HCT116 (cell line): ENCODE data around the gene RSPH6A. TPM values are rescaled to one million over a fixed set of nuclear protein-coding genes. Genes with fewer than 3 reads are reported as not detected.

ENCODE experiments used
- ATAC-seq: fragments of 200-7000 bp; cut with Tn5 transposase; 2 replicates; pipeline ENCODE4 v1.9.1; 2020; ENCODE audit warnings: mild to moderate bottlenecking, moderate library complexity
- BruUV-seq: library from RNA; stranded (reverse); fragments of 400-500 nt; replicated peaks from 2 replicates; lab custom pipeline; 2021; lab: Mats Ljungman, UMichigan
- CTCF ChIA-PET: fragments of 300-600 bp; sonication (Branson Sonifier 250); formaldehyde crosslinking; loops from one replicate; lab custom pipeline; 2021; ENCODE audit warnings: antibody characterized with exemption; lab: Charles Lee
- POLR2A ChIA-PET: fragments of 300-600, 350-600 bp; sonication (Branson Sonifier 250); formaldehyde crosslinking; loops from one replicate; lab custom pipeline; 2021; ENCODE audit warnings: antibody characterized with exemption; lab: Charles Lee
- RAD21 ChIA-PET, 2 experiments: fragments of 300-600 bp; sonication (Branson Sonifier 250); formaldehyde crosslinking; loops; one replicate each; lab custom pipeline; 2023; ENCODE audit warnings: low total read pairs in 2 of 2; ENCODE audit not compliant: uncharacterized antibody in 2 of 2, unreplicated experiment in 2 of 2, low non-redundant PET in 1 of 2; lab: Charles Lee
- DNase-seq: peaks from one replicate; pipeline ENCODE4 v3.0.0-alpha.2; 2010; ENCODE audit warnings: low read depth, low spot score
- H2AFZ ChIP-seq: fragments of 200-600 bp; shearing (Covaris generic), sonication (generic); 2 replicates; pipeline ENCODE4 v1.6.1; 2017; ENCODE audit warnings: low read depth, mixed run types, mixed read lengths, antibody characterized with exemption, low read length; ENCODE audit not compliant: poor library complexity, severe bottlenecking
- H3K27ac ChIP-seq: 2 replicates; pipeline ENCODE4 v1.5.1; 2012; ENCODE audit warnings: low read depth, low read length
- H3K27me3 ChIP-seq: fragments of 200-600 bp; sonication (generic); 2 replicates; pipeline ENCODE4 v1.6.1; 2016; ENCODE audit warnings: mixed run types, low read length, mixed read lengths; ENCODE audit not compliant: insufficient read depth
- H3K36me3 ChIP-seq, 2 experiments: fragments of 200-500 bp in 1 of 2; fragments of 200-600 bp in 1 of 2; sonication (Bioruptor generic) in 1 of 2; sonication (generic) in 1 of 2; 2 replicates each; pipeline versions ENCODE4 v1.5.1 to v1.6.1; 2014 to 2016; ENCODE audit warnings: low read length in 2 of 2, inconsistent platforms in 1 of 2, mixed read lengths in 1 of 2, mixed run types in 1 of 2; ENCODE audit not compliant: insufficient read depth in 2 of 2, control insufficient read depth in 1 of 2
- H3K4me1 ChIP-seq, 2 experiments: fragments of 200-600 bp in 1 of 2; sonication (generic) in 1 of 2; 2 replicates each; pipeline versions ENCODE4 v1.5.1 to v1.6.1; 2012 to 2017; ENCODE audit warnings: low read length in 2 of 2, inconsistent platforms in 1 of 2, mild to moderate bottlenecking in 1 of 2, mixed read lengths in 1 of 2, mixed run types in 1 of 2, moderate library complexity in 1 of 2; ENCODE audit not compliant: insufficient read depth in 2 of 2, control insufficient read depth in 1 of 2
- H3K4me2 ChIP-seq: fragments of 200-600 bp; sonication (generic); 2 replicates; pipeline ENCODE4 v1.6.1; 2017; ENCODE audit warnings: mixed run types, low read length, mixed read lengths
- H3K4me3 ChIP-seq, 2 experiments: fragments of 200-600 bp in 1 of 2; sonication (generic) in 1 of 2; replicated peaks in 1 of 2; 2 replicates each; pipeline ENCODE4 v1.5.1; 2011 to 2016; ENCODE audit warnings: low read length in 2 of 2, control low read depth in 1 of 2, low read depth in 1 of 2, mild to moderate bottlenecking in 1 of 2, mixed read lengths in 1 of 2, mixed run types in 1 of 2
- H3K79me2 ChIP-seq: fragments of 200-600 bp; sonication (generic); 2 replicates; pipeline ENCODE4 v1.6.1; 2017; ENCODE audit warnings: mild to moderate bottlenecking, mixed run types, low read length, moderate library complexity, mixed read lengths; ENCODE audit not compliant: insufficient read depth
- H3K9ac ChIP-seq: fragments of 200-600 bp; sonication (generic); 2 replicates; pipeline ENCODE4 v1.6.1; 2016; ENCODE audit warnings: low read length, mixed read lengths
- H3K9me2 ChIP-seq: fragments of 200-600 bp; sonication (generic), shearing (Covaris generic); 2 replicates; pipeline ENCODE4 v1.6.1; 2017; ENCODE audit warnings: mixed run types, mild to moderate bottlenecking, moderate library complexity; ENCODE audit not compliant: insufficient read depth
- H3K9me3 ChIP-seq, 2 experiments: fragments of 200-500 bp in 1 of 2; fragments of 200-600 bp in 1 of 2; sonication (Bioruptor generic) in 1 of 2; sonication (generic) in 1 of 2; 2 replicates each; pipeline ENCODE4 v1.6.1; 2014 to 2017; ENCODE audit warnings: low read length in 2 of 2, mixed read lengths in 2 of 2, inconsistent platforms in 1 of 2, low read depth in 1 of 2, mild to moderate bottlenecking in 1 of 2, mixed run types in 1 of 2, moderate library complexity in 1 of 2; ENCODE audit not compliant: control insufficient read depth in 1 of 2, insufficient read depth in 1 of 2
- H4K20me1 ChIP-seq: fragments of 200-600 bp; sonication (generic), shearing (Covaris generic); 2 replicates; pipeline ENCODE4 v1.6.1; 2017; ENCODE audit warnings: mixed run types, mild to moderate bottlenecking, moderate library complexity; ENCODE audit not compliant: insufficient read depth
- EGR1 ChIP-seq: IDR thresholded peaks from 2 replicates; pipeline ENCODE4 v1.6.1; 2012; ENCODE audit warnings: low read depth
- ELF1 ChIP-seq: IDR thresholded peaks from 2 replicates; pipeline ENCODE4 v1.6.1; 2012; ENCODE audit warnings: low read depth, borderline replicate concordance
- EZH2 ChIP-seq: fragments of 200-600 bp; sonication (generic); IDR thresholded peaks from 2 replicates; pipeline ENCODE4 v1.6.1; 2017; ENCODE audit warnings: antibody characterized with exemption, mixed run types
- EZH2phosphoT487 ChIP-seq: fragments of 200-600 bp; IDR thresholded peaks from 2 replicates; pipeline ENCODE4 v1.6.1; 2018; ENCODE audit warnings: antibody characterized with exemption, borderline replicate concordance
- FOSL1 ChIP-seq: IDR thresholded peaks from 2 replicates; pipeline ENCODE4 v1.6.1; 2012; ENCODE audit warnings: low read depth
- POLR2A ChIP-seq: IDR thresholded peaks from 2 replicates; pipeline ENCODE4 v1.7.0; 2011; ENCODE audit warnings: borderline replicate concordance; ENCODE audit not compliant: insufficient read depth, insufficient read length; ENCODE audit errors: extremely low read depth
- POLR2AphosphoS5 ChIP-seq: IDR thresholded peaks from 2 replicates; pipeline ENCODE4 v1.6.1; 2011; ENCODE audit warnings: mild to moderate bottlenecking, low read depth, low read length, moderate library complexity
- RAD21 ChIP-seq: IDR thresholded peaks from 2 replicates; pipeline ENCODE4 v1.6.1; 2012; ENCODE audit warnings: low read depth, mild to moderate bottlenecking
- SP1 ChIP-seq: IDR thresholded peaks from 2 replicates; pipeline ENCODE4 v1.6.1; 2012; ENCODE audit warnings: low read depth
- TCF7L2 ChIP-seq: IDR thresholded peaks from 2 replicates; pipeline ENCODE4 v1.7.0; 2011; ENCODE audit warnings: borderline replicate concordance, inconsistent platforms; ENCODE audit not compliant: insufficient read depth, insufficient read length; ENCODE audit errors: extremely low read depth
- YY1 ChIP-seq: IDR thresholded peaks from 2 replicates; pipeline ENCODE4 v1.6.1; 2011; ENCODE audit warnings: low read length, low read depth, moderate library complexity, mild to moderate bottlenecking; ENCODE audit not compliant: insufficient replicate concordance; ENCODE audit errors: extremely low read depth
- ZFX ChIP-seq: fragments of 450-650 bp; IDR thresholded peaks from 2 replicates; pipeline ENCODE4 v1.6.1; 2017
- intact Hi-C: fragments of 100-400 bp; cut with micrococcal nuclease; formaldehyde crosslinking; loops from 2 replicates; pipeline ENCODE4 v1.10.0; 2022
- total RNA-seq: library from RNA; stranded (reverse); gene quantifications from one replicate; pipeline ENCODE4 v1.2.1, GENCODE V29; 2021; ENCODE audit not compliant: unreplicated experiment
- TF ChIP-seq, protein P1 (sequence below), 3 experiments: fragments of 200-600 bp in 1 of 3; sonication (generic) in 1 of 3; IDR thresholded peaks in 2 of 3; conservative IDR thresholded peaks in 1 of 3; 2 replicates each; pipeline ENCODE4 v1.5.1; 2012 to 2017; ENCODE audit warnings: low read depth in 2 of 3, low read length in 2 of 3, antibody characterized with exemption in 1 of 3, borderline replicate concordance in 1 of 3, control low read depth in 1 of 3, mild to moderate bottlenecking in 1 of 3, mixed read lengths in 1 of 3, mixed run types in 1 of 3, moderate library complexity in 1 of 3; ENCODE audit not compliant: insufficient read depth in 1 of 3

The RSPH6A gene
- total RNA-seq, 1 experiment from 2014 or later: 0.57 TPM

DNA sequence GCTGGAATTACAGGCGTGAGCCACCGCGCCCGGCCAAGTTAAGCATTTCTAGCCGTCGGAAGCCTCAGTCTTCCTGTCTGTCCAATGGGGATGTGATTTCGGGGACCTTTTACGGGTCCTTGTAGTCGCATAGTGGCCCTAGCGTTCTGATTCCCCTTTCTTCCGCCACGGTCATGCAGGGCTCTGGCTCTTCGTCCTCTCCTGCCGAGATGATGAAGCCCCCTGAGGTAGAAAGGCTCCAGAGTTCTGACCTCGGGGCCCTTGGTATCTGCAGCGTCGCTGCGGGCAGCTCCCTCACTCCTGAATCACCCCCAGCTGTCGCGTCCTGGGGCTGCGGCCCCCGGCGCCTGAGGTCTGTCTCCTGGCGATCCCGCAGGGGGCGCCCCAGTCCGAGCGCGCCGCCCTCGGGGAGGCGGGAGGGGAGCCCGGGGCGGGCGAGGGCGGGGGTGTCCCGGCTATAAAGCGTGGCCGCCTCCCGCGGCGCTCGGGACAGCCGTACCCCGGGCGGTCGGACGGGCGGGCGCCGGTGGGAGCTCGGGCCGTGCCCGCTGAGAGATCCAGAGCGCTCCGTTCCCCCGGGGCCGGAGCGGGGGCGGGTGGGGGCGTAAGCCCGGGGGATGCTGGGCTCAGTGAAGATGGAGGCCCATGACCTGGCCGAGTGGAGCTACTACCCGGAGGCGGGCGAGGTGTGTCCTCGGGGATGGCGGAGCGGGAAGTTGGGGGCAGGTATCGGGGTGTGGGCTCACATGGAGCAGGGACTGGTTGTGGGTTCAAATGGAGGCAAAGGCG, 48.9 kb upstream of the RSPH6A start, which contains the start of gene FOXA3:
Gene FOXA3, plus strand, starts transcription at position 487 of the 789 bp plus-strand sequence. Its CDS starts 131 bp downstream, at position 618.
- Histone ChIP-seq H3K4me3 (peak within 1 kb of the TSS; percentile 91 to 93), H3K9me2 (no peaks in the 10 kb centered on the region), H3K4me2 (peak within 1 kb of the TSS; percentile 81), H3K4me1 (peaks cover 11 to 35% of the 10 kb centered on the region in 2 experiments), H3K79me2 (peaks cover 39% of the 10 kb centered on the region), H3K27ac (peak within 1 kb of the TSS; percentile 61), H4K20me1 (no peaks in the 10 kb centered on the region), H3K27me3 (no peaks in the 10 kb centered on the region), H3K36me3 (peaks cover 9 to 10% of the 10 kb centered on the region in 2 experiments; a peak in 3 of 4 replicates), H3K9ac (peak within 1 kb of the TSS; percentile 66), H3K9me3 (no peaks in the 10 kb centered on the region), H2AFZ (peak within 1 kb of the TSS; percentile 29)
- no TSS peak for BruUV-seq
- ATAC-seq: peak; percentile 65
- POLR2A ChIA-PET: interaction anchor here (0.6 to 2.9 kb wide), 15 partner anchors 9 to 155 kb away, joined by 3 to 24 read pairs (median 3); partner anchors contain the start of genes CCDC61, IRF2BP1, MYPOP and NANOS2
- TF ChIP-seq POLR2A (no peak), POLR2AphosphoS5 (peak; percentile 68), FOSL1 (no peak), EZH2phosphoT487 (no peak), YY1 (peak; percentile 68), ZFX (no peak), TCF7L2 (no peak), ELF1 (no peak), SP1 (no peak), EGR1 (peak; percentile 84), EZH2 (no peak), RAD21 (peak; percentile 84)
- TF ChIP-seq, protein P1, sequence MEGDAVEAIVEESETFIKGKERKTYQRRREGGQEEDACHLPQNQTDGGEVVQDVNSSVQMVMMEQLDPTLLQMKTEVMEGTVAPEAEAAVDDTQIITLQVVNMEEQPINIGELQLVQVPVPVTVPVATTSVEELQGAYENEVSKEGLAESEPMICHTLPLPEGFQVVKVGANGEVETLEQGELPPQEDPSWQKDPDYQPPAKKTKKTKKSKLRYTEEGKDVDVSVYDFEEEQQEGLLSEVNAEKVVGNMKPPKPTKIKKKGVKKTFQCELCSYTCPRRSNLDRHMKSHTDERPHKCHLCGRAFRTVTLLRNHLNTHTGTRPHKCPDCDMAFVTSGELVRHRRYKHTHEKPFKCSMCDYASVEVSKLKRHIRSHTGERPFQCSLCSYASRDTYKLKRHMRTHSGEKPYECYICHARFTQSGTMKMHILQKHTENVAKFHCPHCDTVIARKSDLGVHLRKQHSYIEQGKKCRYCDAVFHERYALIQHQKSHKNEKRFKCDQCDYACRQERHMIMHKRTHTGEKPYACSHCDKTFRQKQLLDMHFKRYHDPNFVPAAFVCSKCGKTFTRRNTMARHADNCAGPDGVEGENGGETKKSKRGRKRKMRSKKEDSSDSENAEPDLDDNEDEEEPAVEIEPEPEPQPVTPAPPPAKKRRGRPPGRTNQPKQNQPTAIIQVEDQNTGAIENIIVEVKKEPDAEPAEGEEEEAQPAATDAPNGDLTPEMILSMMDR (IDR thresholded peaks at IDR 0.05 in 2 of 3, conservative IDR thresholded peaks at IDR 0.05 in 1 of 3; ENCODE audit: borderline replicate concordance in 1 of 3, insufficient read depth in 1 of 3, low read depth in 2 of 3, low read length in 2 of 3): peak; percentile 70 to 92 (median 75)
- intact Hi-C loops: loop anchor here (1.0 kb wide), 2 partner anchors 19 to 22 kb away; partner anchors contain the start of gene IRF2BP1
- CTCF ChIA-PET: interaction anchor here (0.5 to 3.6 kb wide), 18 partner anchors 12 to 214 kb away, joined by 3 to 45 read pairs (median 5); partner anchors contain the start of genes IGFL4, IRF2BP1, MYPOP and SIX5
- RAD21 ChIA-PET: interaction anchor here (0.6 to 1.3 kb wide), 6 partner anchors 17 to 90 kb away, joined by 4 to 6 read pairs (median 4); partner anchors contain the start of gene IRF2BP1 (in 1 of the 2)
- no peak for DNase-seq
